GM23338 (cell line): ENCODE results near the gene CTNND2. TPM values are rescaled to one million over a fixed set of nuclear protein-coding genes. Genes with fewer than 3 reads are reported as not detected.
A peak's percentile ranks its signal among the peaks of the same experiment; 100 is the strongest.

ENCODE experiments used
- ATAC-seq: fragments of 200-7000 bp; cut with Tn5 transposase; 3 replicates; pipeline ENCODE4 v1.9.1; 2020
- DNase-seq: peaks from one replicate; pipeline ENCODE4 v3.0.0-alpha.2; 2015; ENCODE audit warnings: low spot score
- H2AFZ ChIP-seq: fragments of 200-600 bp; sonication (generic); 2 replicates; pipeline ENCODE4 v1.8.0; 2016; ENCODE audit warnings: antibody characterized with exemption, mild to moderate bottlenecking, moderate library complexity
- H3F3A ChIP-seq: fragments of 200-600 bp; sonication (generic); replicated peaks from 2 replicates; pipeline ENCODE4 v1.8.0; 2017; ENCODE audit warnings: antibody characterized with exemption, mixed run types, low read depth
- H3K27ac ChIP-seq: fragments of 200-600 bp; sonication (generic); 2 replicates; pipeline ENCODE4 v1.6.1; 2016; ENCODE audit warnings: low read depth
- H3K27me3 ChIP-seq: fragments of 200-600 bp; sonication (generic); 2 replicates; pipeline ENCODE4 v1.8.0; 2016; ENCODE audit warnings: mild to moderate bottlenecking, mixed run types, moderate library complexity; ENCODE audit not compliant: insufficient read depth
- H3K36me3 ChIP-seq: fragments of 200-600 bp; sonication (generic); 2 replicates; pipeline ENCODE4 v1.8.0; 2016; ENCODE audit warnings: mild to moderate bottlenecking; ENCODE audit not compliant: insufficient read depth
- H3K4me1 ChIP-seq: fragments of 200-600 bp; sonication (generic); 2 replicates; pipeline ENCODE4 v1.8.0; 2016; ENCODE audit warnings: mild to moderate bottlenecking, moderate library complexity; ENCODE audit not compliant: insufficient read depth
- H3K4me2 ChIP-seq: fragments of 200-600 bp; sonication (generic); 2 replicates; pipeline ENCODE4 v1.7.1; 2017; ENCODE audit warnings: mixed run types
- H3K4me3 ChIP-seq: fragments of 200-600 bp; sonication (generic); 2 replicates; pipeline ENCODE4 v1.6.1; 2016; ENCODE audit warnings: mixed run types
- H3K79me2 ChIP-seq: fragments of 200-600 bp; sonication (generic); replicated peaks from 2 replicates; pipeline ENCODE4 v1.8.0; 2017; ENCODE audit warnings: mild to moderate bottlenecking; ENCODE audit not compliant: insufficient read depth
- H3K9me2 ChIP-seq: fragments of 200-600 bp; sonication (generic); 2 replicates; pipeline ENCODE4 v1.8.0; 2017; ENCODE audit not compliant: insufficient read depth
- H4K20me1 ChIP-seq: fragments of 200-600 bp; sonication (generic); replicated peaks from 2 replicates; pipeline ENCODE4 v1.8.0; 2017; ENCODE audit warnings: mild to moderate bottlenecking; ENCODE audit not compliant: insufficient read depth
- H3K27ac Mint-ChIP-seq: 2 replicates; pipeline ENCODE4 v1.8.0; 2020; ENCODE audit warnings: inconsistent platforms, mild to moderate bottlenecking, moderate library complexity, mixed read lengths
- H3K27me3 Mint-ChIP-seq: 3 replicates; pipeline ENCODE4 v1.8.0; 2022; ENCODE audit warnings: low read depth, mild to moderate bottlenecking, moderate library complexity, mixed read lengths, inconsistent platforms; ENCODE audit not compliant: insufficient read depth, poor library complexity
- H3K36me3 Mint-ChIP-seq: 3 replicates; pipeline ENCODE4 v1.8.0; 2021; ENCODE audit warnings: low read depth, mild to moderate bottlenecking, inconsistent platforms, moderate library complexity, mixed read lengths
- H3K4me1 Mint-ChIP-seq: 3 replicates; pipeline ENCODE4 v1.8.0; 2020; ENCODE audit warnings: mild to moderate bottlenecking, inconsistent platforms, mixed read lengths
- H3K4me3 Mint-ChIP-seq: 3 replicates; pipeline ENCODE4 v1.8.0; 2021; ENCODE audit warnings: moderate library complexity, mild to moderate bottlenecking, inconsistent platforms, mixed read lengths
- H3K9me3 Mint-ChIP-seq: 3 replicates; pipeline ENCODE4 v1.8.0; 2020; ENCODE audit warnings: moderate library complexity, mild to moderate bottlenecking, inconsistent platforms, mixed read lengths
- CREB1 ChIP-seq: fragments of 250-450 bp; sonication (Bioruptor Pico); IDR thresholded peaks from 2 replicates; pipeline ENCODE4 v1.5.0; 2020; ENCODE audit warnings: low read depth, mild to moderate bottlenecking, moderate library complexity
- EZH2 ChIP-seq: fragments of 200-600 bp; sonication (generic); IDR thresholded peaks from one replicate; pipeline ENCODE4 v1.8.0; 2017; ENCODE audit warnings: antibody characterized with exemption, mild to moderate bottlenecking, low read depth; ENCODE audit not compliant: unreplicated experiment
- JUNB ChIP-seq: IDR thresholded peaks from one replicate; pipeline ENCODE4 v1.6.1; 2016; ENCODE audit warnings: antibody characterized with exemption; ENCODE audit not compliant: unreplicated experiment
- STAT1 ChIP-seq: IDR thresholded peaks from one replicate; pipeline ENCODE4 v1.6.1; 2016; ENCODE audit warnings: antibody characterized with exemption; ENCODE audit not compliant: unreplicated experiment
- ZNF114 ChIP-seq: fragments of 250-450 bp; sonication (Bioruptor Pico); IDR thresholded peaks from 2 replicates; pipeline ENCODE4 v1.5.0; 2020; ENCODE audit warnings: mild to moderate bottlenecking, moderate library complexity
- ZNF331 ChIP-seq: fragments of 250-450 bp; sonication (Bioruptor Pico); IDR thresholded peaks from 2 replicates; pipeline ENCODE4 v1.5.0; 2020; ENCODE audit warnings: low read depth, mild to moderate bottlenecking, moderate library complexity
- polyA plus RNA-seq: library from polyadenylated mRNA; unstranded; fragments of >200 nt; fragmentation: Nextera tagmentation; extraction: Ambion mirVana; gene quantifications from 2 replicates; pipeline ENCODE4 v1.2.1, GENCODE V29; 2016
- total RNA-seq: library from RNA; depleted of rRNA; stranded (reverse); fragments of >200 nt; shearing (Covaris generic); gene quantifications from 2 replicates; pipeline ENCODE4 v1.2.3, GENCODE V29; 2014
- TF ChIP-seq, protein P1 (sequence below): IDR thresholded peaks from 2 replicates; pipeline ENCODE4 v1.6.1; 2016; ENCODE audit warnings: antibody characterized with exemption
- TF ChIP-seq, protein P2 (sequence below): IDR thresholded peaks from one replicate; pipeline ENCODE4 v1.6.1; 2018; ENCODE audit warnings: antibody characterized with exemption; ENCODE audit not compliant: unreplicated experiment
- TF ChIP-seq, protein P3 (sequence below), 2 experiments: fragments of 200-600 bp in 1 of 2; sonication (generic) in 1 of 2; conservative IDR thresholded peaks; 2 replicates each; pipeline versions ENCODE4 v1.5.1 to v1.6.1; 2016 to 2017; ENCODE audit warnings: antibody characterized with exemption in 2 of 2, low read depth in 2 of 2, mild to moderate bottlenecking in 2 of 2, moderate library complexity in 1 of 2

CTNND2 gene
- total and polyA plus RNA-seq, 2 experiments from 2014 or later = 5.1 to 7.0 TPM

DNA sequence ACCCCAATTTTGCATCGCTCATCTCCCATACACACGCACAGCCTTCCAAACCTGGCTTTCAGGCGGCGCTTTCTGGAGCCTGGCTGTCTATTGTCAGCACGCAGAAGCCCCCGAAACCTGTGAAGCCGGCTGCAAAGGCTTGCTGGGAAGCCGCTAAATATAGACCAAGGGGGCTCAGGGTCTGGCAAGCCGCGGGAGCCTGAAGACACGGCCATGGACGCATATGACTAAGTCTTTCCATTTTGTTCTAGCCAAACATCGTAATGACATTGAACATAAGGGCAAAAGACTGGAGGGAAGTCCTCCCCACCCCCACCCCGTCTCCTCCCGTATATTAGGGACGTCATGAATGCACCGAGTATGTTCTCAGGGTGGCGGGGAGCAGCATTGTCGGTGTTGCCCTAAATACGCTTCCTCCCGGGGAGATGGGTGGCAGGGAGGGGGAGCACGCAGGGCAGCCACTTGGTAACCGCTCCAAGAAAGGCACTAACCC, 1.1 kb downstream of the CTNND2 start:
- ATAC-seq (peak; percentile 2; the same call in 2 of the 3 replicates), DNase-seq (peak; percentile 25)
- no peaks in the 10 kb centered on the region for H3K9me2 ChIP-seq
- peaks cover 24% of the 10 kb centered on the region for H3K27me3 Mint-ChIP-seq
- no peak overlapping the region for H3K27ac ChIP-seq
- H3K4me2 ChIP-seq = peak overlapping the region; percentile 95
- no peaks in the 10 kb centered on the region; the same call in 1 of the 2 replicates for H4K20me1 ChIP-seq
- H3F3A ChIP-seq = no peaks in the 10 kb centered on the region
- H2AFZ ChIP-seq = peak overlapping the region; percentile 95
- H3K4me3 ChIP-seq = peak overlapping the region; percentile 80
- peaks cover 40% of the 10 kb centered on the region for H3K79me2 ChIP-seq
- H3K27me3 ChIP-seq = peaks cover 50% of the 10 kb centered on the region
- H3K27ac Mint-ChIP-seq = no peak overlapping the region
- peaks cover 37% of the 10 kb centered on the region for H3K4me1 ChIP-seq
- TF ChIP-seq ZNF114 (CRISPR knock-in tag) = no peak
- TF ChIP-seq, protein P1, sequence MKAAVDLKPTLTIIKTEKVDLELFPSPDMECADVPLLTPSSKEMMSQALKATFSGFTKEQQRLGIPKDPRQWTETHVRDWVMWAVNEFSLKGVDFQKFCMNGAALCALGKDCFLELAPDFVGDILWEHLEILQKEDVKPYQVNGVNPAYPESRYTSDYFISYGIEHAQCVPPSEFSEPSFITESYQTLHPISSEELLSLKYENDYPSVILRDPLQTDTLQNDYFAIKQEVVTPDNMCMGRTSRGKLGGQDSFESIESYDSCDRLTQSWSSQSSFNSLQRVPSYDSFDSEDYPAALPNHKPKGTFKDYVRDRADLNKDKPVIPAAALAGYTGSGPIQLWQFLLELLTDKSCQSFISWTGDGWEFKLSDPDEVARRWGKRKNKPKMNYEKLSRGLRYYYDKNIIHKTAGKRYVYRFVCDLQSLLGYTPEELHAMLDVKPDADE = no peak
- TF ChIP-seq ZNF331 (CRISPR knock-in tag) = no peak
- TF ChIP-seq EZH2 = peak; percentile 47
- no peak for TF ChIP-seq JUNB
- no peak for TF ChIP-seq CREB1 (CRISPR knock-in tag)
- TF ChIP-seq, protein P2, sequence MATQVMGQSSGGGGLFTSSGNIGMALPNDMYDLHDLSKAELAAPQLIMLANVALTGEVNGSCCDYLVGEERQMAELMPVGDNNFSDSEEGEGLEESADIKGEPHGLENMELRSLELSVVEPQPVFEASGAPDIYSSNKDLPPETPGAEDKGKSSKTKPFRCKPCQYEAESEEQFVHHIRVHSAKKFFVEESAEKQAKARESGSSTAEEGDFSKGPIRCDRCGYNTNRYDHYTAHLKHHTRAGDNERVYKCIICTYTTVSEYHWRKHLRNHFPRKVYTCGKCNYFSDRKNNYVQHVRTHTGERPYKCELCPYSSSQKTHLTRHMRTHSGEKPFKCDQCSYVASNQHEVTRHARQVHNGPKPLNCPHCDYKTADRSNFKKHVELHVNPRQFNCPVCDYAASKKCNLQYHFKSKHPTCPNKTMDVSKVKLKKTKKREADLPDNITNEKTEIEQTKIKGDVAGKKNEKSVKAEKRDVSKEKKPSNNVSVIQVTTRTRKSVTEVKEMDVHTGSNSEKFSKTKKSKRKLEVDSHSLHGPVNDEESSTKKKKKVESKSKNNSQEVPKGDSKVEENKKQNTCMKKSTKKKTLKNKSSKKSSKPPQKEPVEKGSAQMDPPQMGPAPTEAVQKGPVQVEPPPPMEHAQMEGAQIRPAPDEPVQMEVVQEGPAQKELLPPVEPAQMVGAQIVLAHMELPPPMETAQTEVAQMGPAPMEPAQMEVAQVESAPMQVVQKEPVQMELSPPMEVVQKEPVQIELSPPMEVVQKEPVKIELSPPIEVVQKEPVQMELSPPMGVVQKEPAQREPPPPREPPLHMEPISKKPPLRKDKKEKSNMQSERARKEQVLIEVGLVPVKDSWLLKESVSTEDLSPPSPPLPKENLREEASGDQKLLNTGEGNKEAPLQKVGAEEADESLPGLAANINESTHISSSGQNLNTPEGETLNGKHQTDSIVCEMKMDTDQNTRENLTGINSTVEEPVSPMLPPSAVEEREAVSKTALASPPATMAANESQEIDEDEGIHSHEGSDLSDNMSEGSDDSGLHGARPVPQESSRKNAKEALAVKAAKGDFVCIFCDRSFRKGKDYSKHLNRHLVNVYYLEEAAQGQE = no peak
- TF ChIP-seq, protein P3, sequence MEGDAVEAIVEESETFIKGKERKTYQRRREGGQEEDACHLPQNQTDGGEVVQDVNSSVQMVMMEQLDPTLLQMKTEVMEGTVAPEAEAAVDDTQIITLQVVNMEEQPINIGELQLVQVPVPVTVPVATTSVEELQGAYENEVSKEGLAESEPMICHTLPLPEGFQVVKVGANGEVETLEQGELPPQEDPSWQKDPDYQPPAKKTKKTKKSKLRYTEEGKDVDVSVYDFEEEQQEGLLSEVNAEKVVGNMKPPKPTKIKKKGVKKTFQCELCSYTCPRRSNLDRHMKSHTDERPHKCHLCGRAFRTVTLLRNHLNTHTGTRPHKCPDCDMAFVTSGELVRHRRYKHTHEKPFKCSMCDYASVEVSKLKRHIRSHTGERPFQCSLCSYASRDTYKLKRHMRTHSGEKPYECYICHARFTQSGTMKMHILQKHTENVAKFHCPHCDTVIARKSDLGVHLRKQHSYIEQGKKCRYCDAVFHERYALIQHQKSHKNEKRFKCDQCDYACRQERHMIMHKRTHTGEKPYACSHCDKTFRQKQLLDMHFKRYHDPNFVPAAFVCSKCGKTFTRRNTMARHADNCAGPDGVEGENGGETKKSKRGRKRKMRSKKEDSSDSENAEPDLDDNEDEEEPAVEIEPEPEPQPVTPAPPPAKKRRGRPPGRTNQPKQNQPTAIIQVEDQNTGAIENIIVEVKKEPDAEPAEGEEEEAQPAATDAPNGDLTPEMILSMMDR (conservative IDR thresholded peaks at IDR 0.05; ENCODE audit: low read depth in 2 of 2) = no peak
- no peak for TF ChIP-seq STAT1
- H3K4me1 Mint-ChIP-seq = peaks cover 35% of the 10 kb centered on the region
- no peaks in the 10 kb centered on the region for H3K9me3 Mint-ChIP-seq
- H3K36me3 ChIP-seq = no peaks in the 10 kb centered on the region
- H3K36me3 Mint-ChIP-seq = no peaks in the 10 kb centered on the region
- peak overlapping the region; percentile 70 for H3K4me3 Mint-ChIP-seq
